ENCODE data around the gene CMYA5.

GRCh38 chr5:79849061-79849460 lies 159.4 kb downstream of the CMYA5 start:
- no peak for TF ChIP-seq POLR2A (IDR thresholded peaks at IDR 0.05)
- no peak for TF ChIP-seq CTCF (IDR thresholded peaks at IDR 0.05)
